Pancreas (tissue), 10 donors: Measurements from ENCODE around the gene CRYL1. TPM values are rescaled to one million over a fixed set of nuclear protein-coding genes. Genes with fewer than 3 reads are reported as not detected.

Experiments used
- ATAC-seq, 4 donors: fragments of 200-7000 bp; cut with Tn5 transposase; one replicate each; pipeline versions ENCODE4 v1.8.0 to v1.9.1; 2020; ENCODE audit warnings: mild to moderate bottlenecking in 4 of 4, moderate library complexity in 4 of 4
- DNase-seq, 6 donors: peaks; one replicate each; pipeline ENCODE4 v3.0.0-alpha.2; 2020
- FAIRE-seq: peaks from 2 replicates; lab custom pipeline; 2012; peaks lifted over from hg19 to GRCh38; lab: Jason Lieb, UNC
- H3K27ac ChIP-seq, 4 donors: fragments of 200-600 bp; sonication (generic); 1 replicate in 3 of 4; 2 replicates in 1 of 4; pipeline versions ENCODE4 v1.5.0 to v1.8.0; 2020
- H3K27me3 ChIP-seq, 4 donors: fragments of 200-600 bp; one replicate each; pipeline ENCODE4 v1.8.0; 2021
- H3K36me3 ChIP-seq, 3 donors: fragments of 200-600 bp; sonication (generic) in 1 of 3; one replicate each; pipeline versions ENCODE4 v1.5.0 to v1.8.0; 2020 to 2021
- H3K4me1 ChIP-seq, 3 donors: fragments of 200-600 bp; one replicate each; pipeline ENCODE4 v1.8.0; 2021
- H3K4me3 ChIP-seq, 4 donors: fragments of 200-600 bp; sonication (generic) in 2 of 4; one replicate each; pipeline versions ENCODE4 v1.5.0 to v1.8.0; 2020 to 2021
- H3K9me3 ChIP-seq, 4 donors: fragments of 200-600 bp; one replicate each; pipeline ENCODE4 v1.8.0; 2021
- CTCF ChIP-seq, 4 donors: fragments of 200-600 bp; sonication (generic) in 3 of 4; IDR thresholded peaks; one replicate each; pipeline versions ENCODE4 v1.5.0 to v1.8.0; 2021; ENCODE audit warnings: antibody characterized with exemption in 4 of 4
- WGBS, 2 donors: extraction: QIAGEN DNeasy Blood & Tissue Kit; methylation state at CpG; one replicate each; pipeline ENCODE4 v1.1.7; 2013; 5-methylcytosine and 5-hydroxymethylcytosine counted together
- intact Hi-C, 3 donors: fragments of 100-400 bp; cut with DNase I; formaldehyde crosslinking; loops; one replicate each; pipeline versions ENCODE4 v1.11.1 to v1.14.2; 2022
- polyA plus RNA-seq, 2 donors: library from polyadenylated mRNA; stranded (reverse); fragments of 200-250 nt; gene quantifications; one replicate each; pipeline ENCODE4 v1.2.3, GENCODE V29; 2013
- total RNA-seq, 6 donors: library from RNA; stranded (reverse); fragmentation: NEBNext Ultra II Directional in 4 of 6; extraction: Animal tissue kit (Norgen Biotek cat#: 25700) in 4 of 6; gene quantifications; one replicate each; pipeline versions ENCODE4 v1.2.1 to v1.2.4, GENCODE V29; 2021 to 2023
- donor health status: healthy with polysubstance abuse.
- donor health status: DM: no; HTN: no; CAD: no; lungs with moderate emphysema.
- donor health status: DM: no; HTN: no; CAD: no.
- donor health status: control.
- donor health status: control.
- donor health status: Bipolar disorder and iron deficiency.
- donor health status: DM: yes; HTN: yes; CAD: no.
- donor health status: DM: no; HTN: no; CAD: no.
- donor health status: DM: no; HTN: no; CAD: no.
- donor health status: DM: yes; HTN: yes; CAD: no.

CRYL1 gene
- total and polyA plus RNA-seq, 8 donors: 12.8 to 31.7 (median 19.3) TPM

GRCh38 chr13:20512042-20512683 lies 13.5 kb downstream of the CRYL1 start:
- no peak for DNase-seq
- FAIRE-seq: no peak
- TF ChIP-seq CTCF (IDR thresholded peaks at IDR 0.05): no peak
- peaks cover 0 to 10% (median 0%) of the 10 kb centered on the region in 3 donors for H3K36me3 ChIP-seq
- H3K4me1 ChIP-seq: no peaks in the 10 kb centered on the region
- no peaks in the 10 kb centered on the region for H3K9me3 ChIP-seq
- intact Hi-C loops: no loop called here
- no peak overlapping the region for H3K27ac ChIP-seq
- H3K27me3 ChIP-seq: no peaks in the 10 kb centered on the region
- no peak for ATAC-seq
- 71 to 74% methylated on average over 10 of the region's 10 CpGs for WGBS, 2 donors
- H3K4me3 ChIP-seq: no peak overlapping the region

DNA sequence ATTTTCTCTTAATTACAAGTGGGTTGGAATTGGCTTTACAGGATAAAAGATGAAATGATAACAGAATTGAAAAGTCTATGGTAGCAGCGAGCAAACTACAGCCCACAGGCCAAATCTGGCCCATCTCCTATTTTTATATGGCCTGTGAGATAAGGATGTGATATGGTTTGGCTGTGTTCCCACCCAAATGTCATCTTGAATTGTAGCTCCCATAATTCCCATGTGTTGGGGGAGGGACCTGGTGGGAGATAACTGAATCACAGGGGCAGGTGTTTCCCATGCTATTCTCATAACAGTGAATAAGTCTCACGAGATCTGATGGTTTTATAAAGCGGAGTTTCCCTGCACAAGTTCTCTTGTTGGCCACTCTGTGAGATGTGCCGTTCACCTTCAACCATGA lies 19.0 kb downstream of the CRYL1 start:
- ATAC-seq (no peak), DNase-seq (no peak), FAIRE-seq (no peak)
- Histone ChIP-seq H3K9me3 (no peaks in the 10 kb centered on the region), H3K27ac (no peak overlapping the region), H3K36me3 (peaks cover 0 to 5% (median 0%) of the 10 kb centered on the region in 3 donors), H3K27me3 (no peaks in the 10 kb centered on the region), H3K4me1 (peaks cover 0 to 5% (median 0%) of the 10 kb centered on the region in 3 donors), H3K4me3 (no peak overlapping the region)
- intact Hi-C loops: no loop called here
- 82 to 86% methylated on average over 4 of the region's 4 CpGs for WGBS, 2 donors
- no peak for TF ChIP-seq CTCF (IDR thresholded peaks at IDR 0.05)

DNA sequence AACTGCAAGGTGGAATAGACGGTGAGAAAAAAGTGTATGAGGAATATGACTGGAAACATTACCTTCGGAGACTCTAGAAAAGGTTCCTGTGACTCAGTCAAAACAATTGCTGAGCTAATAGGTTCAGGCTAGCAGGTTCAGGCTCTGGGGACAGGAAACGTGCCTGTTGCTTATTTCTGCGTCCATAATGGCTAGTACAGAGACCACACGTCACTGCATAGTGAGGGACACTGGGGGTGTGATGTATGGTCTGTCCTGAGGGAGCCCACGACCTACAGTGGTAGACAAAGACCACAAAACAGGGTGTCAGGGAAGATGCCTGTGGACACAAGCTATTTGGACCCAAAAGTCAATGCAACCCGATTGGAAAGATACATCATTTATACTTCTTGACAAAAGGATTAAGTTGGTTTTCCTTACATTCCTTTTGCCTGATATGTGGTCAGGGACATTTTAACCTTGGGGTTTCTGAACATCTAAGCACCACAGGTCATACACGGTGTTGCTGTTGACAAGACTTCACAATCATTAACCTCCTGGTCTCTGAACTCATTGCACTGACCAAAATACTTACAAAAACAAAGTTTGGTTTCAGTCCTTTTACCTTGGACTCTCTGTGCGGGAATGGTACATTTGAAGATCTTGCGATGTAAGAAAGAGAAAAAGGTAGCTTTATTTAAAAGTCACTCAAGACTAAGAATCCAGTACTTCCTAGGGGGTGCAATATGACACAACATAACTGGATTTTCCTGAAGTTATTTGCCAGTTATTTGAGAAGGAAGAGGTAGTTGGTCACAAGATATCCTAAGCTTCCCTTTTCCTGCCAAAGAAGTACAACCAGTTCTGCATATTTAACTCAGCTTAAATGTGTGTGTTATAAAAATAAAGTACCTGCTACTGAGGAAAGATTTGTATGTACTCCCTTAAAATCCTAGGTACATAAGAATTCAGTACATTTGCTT lies 20.0 kb downstream of the CRYL1 start:
- TF ChIP-seq CTCF (IDR thresholded peaks at IDR 0.05): no peak
- H3K27ac ChIP-seq: peak overlapping the region in 1 of 4 donors; percentile 15
- H3K9me3 ChIP-seq: no peaks in the 10 kb centered on the region
- H3K4me1 ChIP-seq: peaks cover 0 to 5% (median 0%) of the 10 kb centered on the region in 3 donors
- DNase-seq (no peak), ATAC-seq (peak in 1 of 4 donors; percentile 22), FAIRE-seq (no peak)
- no peaks in the 10 kb centered on the region for H3K36me3 ChIP-seq
- intact Hi-C loops: no loop called here
- no peaks in the 10 kb centered on the region for H3K27me3 ChIP-seq
- no peak overlapping the region for H3K4me3 ChIP-seq
- 79 to 80% methylated on average over 10 of the region's 10 CpGs for WGBS, 2 donors

DNA sequence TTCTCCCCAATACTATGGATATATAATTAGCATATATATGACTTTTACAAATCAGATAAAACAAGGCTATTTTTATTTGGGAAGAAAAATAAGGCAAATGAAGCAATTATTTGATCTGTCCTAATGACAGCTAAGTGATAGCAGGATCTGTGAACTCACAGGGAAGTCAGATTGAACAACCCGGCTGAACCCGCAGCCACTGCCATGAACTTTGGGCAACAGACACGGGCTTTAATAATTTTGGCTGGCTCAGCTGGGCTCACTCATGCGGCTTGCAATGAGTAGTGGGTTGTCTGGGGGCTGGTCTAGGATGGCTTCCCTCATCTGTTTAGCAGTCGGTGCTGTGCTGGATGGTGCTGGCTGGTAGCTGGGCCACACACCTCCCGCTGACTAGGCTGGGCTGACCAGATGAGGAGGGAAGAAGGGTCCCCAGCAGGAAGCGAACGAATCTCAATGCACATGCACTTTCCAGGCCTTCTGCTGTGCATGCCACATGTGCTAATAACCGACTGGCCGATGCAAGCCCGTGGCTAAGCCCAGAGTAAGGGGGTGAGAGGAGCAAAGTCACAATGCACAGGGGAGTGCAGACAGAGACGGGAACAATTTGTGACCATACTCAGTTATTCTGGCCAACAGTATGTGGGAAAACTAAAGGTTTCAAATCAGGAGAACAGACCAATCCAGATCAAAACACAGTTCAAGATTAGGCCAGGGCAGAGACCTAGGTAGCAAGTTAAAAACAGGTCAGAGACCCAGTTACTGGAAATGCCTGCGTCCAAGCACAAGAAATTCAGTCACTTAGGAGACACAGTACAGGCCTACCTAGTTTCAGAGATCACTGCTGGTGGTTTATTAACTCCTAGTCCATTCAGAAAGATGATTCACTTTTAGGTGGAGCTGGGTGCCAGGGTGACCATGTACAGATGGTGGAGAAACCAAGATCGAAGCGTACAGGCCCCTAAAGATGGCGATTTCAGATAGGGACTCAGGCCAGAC lies 22.3 kb downstream of the CRYL1 start:
- FAIRE-seq (no peak), ATAC-seq (no peak), DNase-seq (no peak)
- H3K36me3 ChIP-seq: no peaks in the 10 kb centered on the region
- 96% methylated on average over 16 of the region's 16 CpGs for WGBS, 2 donors
- peaks cover 0 to 5% (median 0%) of the 10 kb centered on the region in 3 donors for H3K4me1 ChIP-seq
- H3K27ac ChIP-seq: no peak overlapping the region
- TF ChIP-seq CTCF (IDR thresholded peaks at IDR 0.05): no peak
- H3K9me3 ChIP-seq: no peaks in the 10 kb centered on the region
- intact Hi-C loops: no loop called here
- no peak overlapping the region for H3K4me3 ChIP-seq
- no peaks in the 10 kb centered on the region for H3K27me3 ChIP-seq
